Measurements from ENCODE around the gene DEPDC1. TPM values are rescaled to one million over a fixed set of nuclear protein-coding genes. Genes with fewer than 3 reads are reported as not detected.

The DEPDC1 gene
- total RNA-seq, 1 donor from 2014 or later = 0.19 TPM

DNA sequence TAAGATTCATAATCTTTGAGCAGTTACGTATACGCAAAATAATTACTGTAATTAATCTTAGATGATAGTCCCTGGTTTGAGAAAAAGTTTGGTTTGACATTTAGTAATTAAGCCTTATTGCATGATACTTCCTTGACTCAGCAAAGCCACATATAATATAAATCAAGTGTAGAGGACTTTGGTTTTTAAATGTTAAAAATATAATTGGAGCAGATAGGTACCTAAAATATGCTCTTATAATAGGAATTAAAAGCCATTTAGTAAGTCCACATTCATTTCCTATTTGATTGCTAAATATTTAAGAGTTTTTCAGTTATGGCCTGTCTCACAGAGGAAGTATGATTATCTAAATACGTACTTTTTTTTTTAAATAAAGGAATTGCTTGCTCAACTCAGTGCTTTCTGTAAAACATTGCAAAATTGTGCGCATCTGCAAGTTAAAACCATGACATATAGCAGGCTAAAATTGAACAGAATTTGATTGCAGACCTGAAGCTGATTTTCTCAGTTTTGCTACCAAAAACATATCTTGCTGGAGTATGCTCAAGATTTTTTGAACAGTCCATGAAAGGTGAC is 67.6 kb downstream of the DEPDC1 start:
- no peak for DNase-seq (ENCODE audit: low spot score)
- intact Hi-C loops (cut with DNase I) = no loop called here

- intact Hi-C loops (cut with DNase I) = no loop called here
- DNase-seq (ENCODE audit: low spot score) = no peak
These were observed 70.3 kb downstream of the DEPDC1 start for GRCh38 chr1:68426594-68426993.

Other genes with a start within 250 kb of the DEPDC1 start
- gene RPE65, start 47.1 kb downstream of the DEPDC1 start, total RNA-seq = 0.13 TPM

All from cardiac septum (tissue), 1 donor.